ENCODE data around the gene STPG2. TPM values are rescaled to one million over a fixed set of nuclear protein-coding genes. Genes with fewer than 3 reads are reported as not detected.

STPG2 gene
- total RNA-seq, 4 donors from 2014 or later = 0.31 TPM; not detected in 3

GRCh38 chr4:98170035-98170434, 26.8 kb upstream of the STPG2 start:
- TF ChIP-seq CTCF (IDR thresholded peaks at IDR 0.05) (no peak), POLR2A (IDR thresholded peaks at IDR 0.05) (no peak)
- Histone ChIP-seq H3K4me1 (peaks cover 0 to 15% (median 0%) of the 10 kb centered on the region in 3 donors), H3K27ac (no peak overlapping the region), H3K9me3 (no peaks in the 10 kb centered on the region), H3K4me3 (no peak overlapping the region), H3K36me3 (no peaks in the 10 kb centered on the region), H3K27me3 (no peaks in the 10 kb centered on the region)
- 51 to 57% methylated on average over 1 of the region's 1 CpG for WGBS, 2 donors
- no peak for DNase-seq
- intact Hi-C loops (cut with DNase I) = no loop called here

GRCh38 chr4:98166731-98167041, 23.4 kb upstream of the STPG2 start:
- WGBS, 2 donors = 76 to 77% methylated on average over 2 of the region's 2 CpGs
- intact Hi-C loops (cut with DNase I) = no loop called here
- H3K27ac ChIP-seq = no peak overlapping the region

DNA sequence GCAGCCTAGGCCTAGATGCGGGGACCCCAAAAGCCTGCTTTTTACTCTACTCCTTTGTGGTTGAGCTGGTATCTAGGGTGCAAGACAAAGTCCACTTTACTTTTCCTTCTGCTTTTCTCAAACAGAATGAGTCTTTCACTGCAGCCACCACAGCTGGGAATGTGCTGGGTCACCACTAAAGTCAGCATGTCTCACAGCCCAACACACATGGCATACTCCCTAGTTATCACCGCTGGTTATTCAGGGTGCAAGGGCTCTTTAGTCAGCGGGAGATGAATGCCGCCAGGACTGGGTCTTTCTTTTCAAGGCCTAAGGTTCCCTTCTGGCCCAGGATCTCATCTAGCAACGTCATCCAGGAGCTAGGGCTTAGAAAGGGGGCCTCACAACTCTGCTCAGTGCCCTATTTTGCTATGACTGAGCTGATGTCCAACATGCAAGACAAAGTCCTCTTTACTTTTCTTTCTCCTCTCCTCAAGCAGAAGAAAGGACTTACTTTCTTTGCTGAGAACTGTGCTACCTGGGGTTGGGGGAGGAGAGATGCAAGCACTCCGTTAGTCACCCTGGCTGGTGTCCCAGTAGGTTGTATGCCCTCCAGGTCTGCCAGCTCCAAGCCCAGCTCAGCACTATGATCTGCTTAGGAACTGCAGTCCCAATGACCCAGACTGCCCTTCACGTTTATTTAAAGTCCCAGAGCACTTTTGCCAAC, 22.9 kb upstream of the STPG2 start:
- WGBS, 2 donors = 62 to 68% methylated on average over 5 to 7 of the region's 7 CpGs
- Histone ChIP-seq H3K9me3 (no peaks in the 10 kb centered on the region), H3K36me3 (no peaks in the 10 kb centered on the region), H3K27me3 (no peaks in the 10 kb centered on the region), H3K4me1 (peaks cover 0 to 15% (median 0%) of the 10 kb centered on the region in 3 donors), H3K4me3 (no peak overlapping the region), H3K27ac (no peak overlapping the region)
- intact Hi-C loops (cut with DNase I) = no loop called here
- no peak for DNase-seq
- TF ChIP-seq CTCF (IDR thresholded peaks at IDR 0.05) = no peak
- TF ChIP-seq POLR2A (IDR thresholded peaks at IDR 0.05) = no peak

More at GRCh38 chr4:98166731-98167041, 23.4 kb upstream of the STPG2 start:
- DNase-seq = no peak
- H3K36me3 ChIP-seq = no peaks in the 10 kb centered on the region
- TF ChIP-seq POLR2A (IDR thresholded peaks at IDR 0.05) (no peak), CTCF (IDR thresholded peaks at IDR 0.05) (no peak)
- H3K4me1 ChIP-seq = peaks cover 0 to 15% (median 0%) of the 10 kb centered on the region in 3 donors
- H3K9me3 ChIP-seq = no peaks in the 10 kb centered on the region
- no peaks in the 10 kb centered on the region for H3K27me3 ChIP-seq
- H3K4me3 ChIP-seq = no peak overlapping the region

DNA sequence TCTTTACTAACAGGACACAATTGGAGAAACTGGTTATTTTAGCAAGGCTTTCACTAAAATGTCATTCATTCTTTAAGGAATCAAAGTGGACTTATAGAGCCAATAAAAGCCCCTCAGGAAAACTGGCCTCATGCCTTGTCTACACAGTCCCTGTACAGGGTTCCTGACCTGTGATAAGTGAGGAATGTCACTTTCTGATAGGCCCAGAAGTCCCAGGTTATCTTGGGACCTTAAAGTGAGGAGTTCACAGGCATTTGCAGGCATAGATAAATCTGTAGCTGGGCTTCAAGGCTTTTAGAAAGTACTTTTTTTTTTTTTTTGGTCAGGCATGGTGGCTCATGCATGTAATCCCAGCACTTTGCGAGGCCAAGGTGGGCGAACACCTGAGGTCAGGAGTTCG, 19.4 kb upstream of the STPG2 start:
- Histone ChIP-seq H3K27ac (no peak overlapping the region), H3K27me3 (no peaks in the 10 kb centered on the region), H3K4me3 (no peak overlapping the region), H3K36me3 (no peaks in the 10 kb centered on the region), H3K4me1 (peaks cover 0 to 15% (median 0%) of the 10 kb centered on the region in 3 donors), H3K9me3 (no peaks in the 10 kb centered on the region)
- intact Hi-C loops (cut with DNase I) = no loop called here
- no peak for DNase-seq
- WGBS, 2 donors = 90 to 95% methylated on average over 3 of the region's 3 CpGs
- no peak for TF ChIP-seq CTCF (IDR thresholded peaks at IDR 0.05)
- TF ChIP-seq POLR2A (IDR thresholded peaks at IDR 0.05) = no peak

DNA sequence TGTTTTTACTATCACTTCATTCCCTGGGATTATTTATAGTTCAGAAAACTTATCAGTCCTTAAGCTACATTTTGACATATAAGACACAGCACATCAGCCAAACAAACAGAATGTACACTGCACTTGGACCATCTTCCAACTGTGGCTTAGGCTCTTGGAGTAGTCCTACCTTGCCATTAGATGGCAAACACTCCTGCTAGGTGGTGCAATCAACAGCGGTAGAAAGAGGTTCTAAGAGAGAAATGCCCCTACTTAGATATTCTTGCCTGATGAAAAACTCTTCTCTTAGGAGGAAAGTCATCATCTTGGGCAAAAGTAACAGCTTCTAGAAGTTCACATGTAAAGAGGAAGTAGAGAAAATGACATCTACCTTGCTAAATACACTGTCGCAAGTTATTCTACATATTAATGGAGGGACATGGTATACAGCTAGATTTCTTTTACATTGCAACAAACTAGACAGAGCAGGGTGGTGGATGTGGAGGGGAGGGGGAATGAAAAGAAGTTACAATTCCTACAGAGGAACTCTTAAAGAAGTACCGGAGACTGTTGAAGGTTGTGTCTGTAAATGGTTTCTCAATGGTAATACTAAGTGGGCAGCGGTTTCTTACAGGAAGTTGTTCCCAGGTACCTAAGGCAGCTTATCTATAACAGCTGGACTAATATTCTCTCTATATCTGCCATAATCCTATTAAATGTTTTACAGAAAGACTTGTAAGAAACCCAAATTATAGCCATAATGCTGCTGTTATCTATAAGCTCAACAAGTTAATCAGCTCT, 8.1 kb upstream of the STPG2 start:
- no peaks in the 10 kb centered on the region for H3K4me1 ChIP-seq
- H3K4me3 ChIP-seq = no peak overlapping the region
- H3K27ac ChIP-seq = no peak overlapping the region
- H3K27me3 ChIP-seq = no peaks in the 10 kb centered on the region
- DNase-seq = no peak
- TF ChIP-seq POLR2A (IDR thresholded peaks at IDR 0.05) = no peak
- TF ChIP-seq CTCF (IDR thresholded peaks at IDR 0.05) = no peak
- H3K9me3 ChIP-seq = no peaks in the 10 kb centered on the region
- 82 to 88% methylated on average over 4 of the region's 4 CpGs for WGBS, 2 donors
- H3K36me3 ChIP-seq = no peaks in the 10 kb centered on the region
- intact Hi-C loops (cut with DNase I) = loop anchor here (10.0 kb wide), 1 partner anchor 313 kb away; no protein-coding TSS in a partner anchor
